SU-DHL-6 (cell line): ENCODE results near the gene MRPL36.

Experiments used
- CTCF ChIP-seq: fragments of 200-600 bp; sonication (generic); IDR thresholded peaks from one replicate; pipeline ENCODE4 v1.5.1; 2017; ENCODE audit warnings: antibody characterized with exemption, mild to moderate bottlenecking, low read length, moderate library complexity; ENCODE audit not compliant: insufficient read depth, poor library complexity, severe bottlenecking
- EZH2phosphoT487 ChIP-seq: fragments of 200-600 bp; sonication (generic), shearing (Covaris generic); conservative IDR thresholded peaks from 2 replicates; pipeline ENCODE4 v1.6.1; 2018; ENCODE audit warnings: mild to moderate bottlenecking, antibody characterized with exemption, low read length, moderate library complexity, mixed read lengths

GRCh38 chr5:1779021-1779680 lies 20.5 kb downstream of the MRPL36 start:
- TF ChIP-seq CTCF (no peak), EZH2phosphoT487 (no peak)
